ENCODE results near the gene UBA52.
A peak's percentile ranks its signal among the peaks of the same experiment; 100 is the strongest.

Gene UBA52

DNA sequence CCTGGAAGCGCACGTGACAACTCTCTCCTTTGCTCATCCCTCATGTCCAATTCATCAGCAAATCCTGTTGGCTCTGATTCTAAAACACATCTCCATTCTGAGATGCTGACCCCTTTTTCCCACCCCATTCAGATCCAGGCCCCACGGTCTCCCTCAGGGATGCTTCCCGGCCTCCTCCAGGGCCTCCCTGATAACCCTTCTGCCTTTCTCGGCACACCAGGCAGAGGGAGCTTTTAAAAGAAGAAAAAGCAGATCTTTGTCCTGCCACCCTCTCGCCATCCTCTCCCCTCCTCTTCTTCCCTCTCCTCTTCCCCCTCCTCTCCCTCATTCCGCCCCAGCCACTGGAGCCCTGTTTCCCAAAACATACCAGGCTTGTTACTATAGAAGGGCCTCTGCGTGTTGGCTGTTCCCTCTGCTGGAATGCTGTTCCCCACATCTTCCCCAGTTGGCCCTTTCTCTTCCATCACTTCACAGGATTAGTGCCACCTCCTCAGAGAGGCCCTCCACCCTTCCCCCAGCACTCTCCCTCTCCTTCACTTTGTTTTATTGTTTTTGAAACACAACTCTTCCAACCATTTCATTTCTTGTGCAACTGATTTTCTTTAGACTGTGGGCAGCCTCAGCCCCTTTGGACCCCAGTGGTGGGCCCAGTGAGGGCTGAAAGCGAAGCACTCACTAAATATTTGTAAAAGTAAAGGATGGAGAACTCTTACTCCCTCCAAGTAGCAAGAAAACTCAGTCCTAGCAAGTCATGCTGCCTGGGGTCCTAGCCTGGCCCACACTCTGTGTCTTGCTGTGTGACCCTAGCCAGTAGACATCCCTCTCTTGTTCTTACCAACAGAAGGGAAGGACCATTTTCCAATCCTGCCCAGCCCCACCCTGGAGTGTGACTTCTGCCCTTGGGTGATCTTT is 37.4 kb downstream of the UBA52 start:
- DNase-seq = no peak

DNA sequence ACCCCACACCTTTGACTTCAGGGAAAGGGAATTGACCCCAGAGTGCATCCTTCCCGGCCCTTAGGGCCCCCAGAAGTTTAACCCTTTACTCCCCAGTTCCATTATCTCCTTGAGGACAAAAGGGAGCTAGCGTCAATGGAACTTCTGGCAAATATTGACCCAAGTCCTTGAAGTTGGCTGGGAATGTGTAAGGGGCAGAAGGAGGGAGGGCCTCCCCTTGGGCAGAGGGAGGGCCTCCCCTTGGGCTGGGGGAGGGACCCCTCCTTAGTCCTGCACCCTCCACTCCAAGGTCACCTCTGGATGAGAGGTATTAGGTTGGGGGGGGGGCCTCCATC is 38.0 kb downstream of the UBA52 start:
- no peak for DNase-seq

DNA sequence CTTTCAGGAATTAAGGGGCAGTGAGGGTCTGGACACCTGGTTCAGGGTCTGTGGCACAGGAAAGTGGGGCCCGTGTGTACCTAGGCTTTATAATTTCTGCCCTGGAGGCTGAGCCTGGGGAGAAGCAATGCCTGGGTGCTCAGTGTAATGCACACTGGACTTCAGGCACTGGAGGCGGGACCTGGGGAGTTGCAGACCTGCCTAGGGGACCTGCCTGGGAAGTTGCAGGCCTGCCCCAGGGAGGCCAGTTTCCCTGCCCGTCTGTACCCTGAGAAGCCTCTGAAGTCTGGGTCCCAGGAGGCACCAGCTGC is 38.5 kb downstream of the UBA52 start:
- no peak for DNase-seq

DNA sequence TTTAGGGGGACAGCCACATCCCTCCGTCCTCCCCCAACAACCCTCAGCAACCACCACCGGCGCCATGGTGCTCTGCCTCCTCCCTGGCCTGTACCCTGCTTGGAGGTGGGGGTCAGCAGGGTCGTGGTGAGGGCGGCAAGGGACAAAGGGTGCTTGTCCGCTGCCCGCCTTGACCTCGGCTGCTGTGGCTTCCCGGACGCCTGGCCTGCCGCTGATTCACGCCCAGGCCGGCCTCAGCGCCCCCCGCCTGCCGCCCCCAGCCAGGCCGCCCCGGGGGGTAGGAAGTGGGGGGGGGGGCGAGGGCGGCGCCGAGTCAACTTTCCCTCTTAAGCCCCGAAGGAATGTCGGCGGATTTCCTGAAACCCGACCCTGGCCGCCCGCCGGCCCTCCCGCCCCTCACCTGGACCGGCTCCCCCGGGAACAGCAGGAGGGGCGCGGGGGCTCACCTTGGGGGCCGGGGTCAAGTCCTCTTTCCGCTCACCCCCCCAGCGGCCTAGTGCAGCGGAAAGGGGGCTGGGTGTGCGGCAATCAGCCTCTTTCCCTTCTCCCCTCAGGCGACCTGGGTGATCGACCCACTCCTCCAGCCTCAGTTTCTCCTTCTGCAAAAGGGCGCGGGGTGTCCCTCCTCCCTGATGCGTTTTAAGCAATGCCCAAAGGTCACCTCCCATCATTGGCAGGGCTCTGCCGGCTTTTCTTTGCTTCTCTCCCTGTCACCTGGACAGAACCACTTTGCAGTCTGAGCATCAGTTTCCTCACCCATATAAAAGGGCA is 39.1 kb downstream of the UBA52 start:
- DNase-seq = no peak

DNA sequence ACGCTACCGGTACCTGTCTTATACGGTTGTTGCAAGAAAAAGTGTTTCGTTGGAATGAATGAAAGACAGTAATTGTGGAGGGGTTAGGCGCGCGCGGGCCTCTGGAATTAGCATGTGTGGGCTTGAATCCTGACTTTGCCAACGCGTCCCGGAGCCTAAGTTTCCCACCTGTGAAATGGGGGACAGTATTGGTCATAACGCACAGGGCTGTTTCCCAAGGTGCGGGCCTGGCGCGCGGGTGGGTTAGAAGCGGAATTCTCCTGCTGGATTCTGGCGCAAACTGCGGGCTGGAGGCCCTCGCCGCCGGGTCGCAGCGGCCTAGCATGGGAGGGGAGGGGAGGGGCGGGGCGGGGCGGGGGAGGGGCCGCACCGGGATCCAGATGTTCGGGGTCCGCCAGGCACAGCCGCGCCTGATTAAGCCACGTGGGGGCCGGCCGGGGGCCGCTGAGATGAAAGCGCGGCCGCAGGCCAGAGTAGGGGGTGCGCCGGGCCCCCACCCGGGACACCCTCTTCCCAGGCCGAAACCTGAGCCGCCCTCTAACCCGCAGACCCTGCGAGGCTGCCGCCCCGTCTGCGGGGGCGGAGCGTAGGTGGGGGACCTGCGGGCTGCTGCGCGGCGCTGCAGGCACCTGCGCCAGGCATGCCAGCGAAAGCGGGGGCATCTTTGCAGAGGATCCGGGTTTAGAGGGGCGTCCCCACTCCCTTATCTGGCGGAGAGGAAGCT is 39.8 kb downstream of the UBA52 start:
- DNase-seq = peak; percentile 44 to 52

DNA sequence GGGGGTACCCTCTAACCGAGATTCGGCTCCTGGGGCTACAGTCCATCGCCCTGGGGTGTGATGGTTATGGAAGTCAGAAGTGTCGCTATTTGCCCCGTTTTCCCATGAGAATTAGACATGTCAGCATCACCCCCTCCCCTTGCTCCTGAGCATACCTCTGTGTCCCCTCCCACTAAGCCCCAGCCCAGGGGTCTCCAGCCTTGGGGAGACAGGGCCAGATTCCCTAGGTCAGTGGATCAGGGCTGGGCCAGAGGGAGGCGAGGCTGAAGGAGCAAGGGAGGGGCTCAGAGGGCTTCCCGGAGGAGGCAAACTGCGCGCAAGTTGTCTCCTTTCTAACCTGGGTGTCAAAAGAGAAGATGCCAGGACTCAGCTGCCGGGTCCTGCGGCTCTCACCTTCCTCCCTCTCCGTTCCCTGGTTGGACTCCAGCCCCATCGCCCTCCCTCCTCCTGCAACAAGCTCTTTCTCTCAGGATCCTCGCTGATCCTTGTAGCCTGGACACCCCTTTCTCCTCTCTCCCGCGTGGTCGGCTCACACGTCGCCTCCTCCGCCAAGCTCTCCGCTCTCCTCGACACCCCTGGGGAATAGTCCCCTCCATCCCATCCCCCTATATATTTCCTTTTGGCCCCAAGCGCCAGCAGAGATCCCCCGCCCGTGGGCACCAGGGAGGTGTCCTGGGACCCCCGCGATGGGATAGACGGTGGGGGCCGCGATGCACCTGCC is 40.6 kb downstream of the UBA52 start:
- DNase-seq = no peak

DNA sequence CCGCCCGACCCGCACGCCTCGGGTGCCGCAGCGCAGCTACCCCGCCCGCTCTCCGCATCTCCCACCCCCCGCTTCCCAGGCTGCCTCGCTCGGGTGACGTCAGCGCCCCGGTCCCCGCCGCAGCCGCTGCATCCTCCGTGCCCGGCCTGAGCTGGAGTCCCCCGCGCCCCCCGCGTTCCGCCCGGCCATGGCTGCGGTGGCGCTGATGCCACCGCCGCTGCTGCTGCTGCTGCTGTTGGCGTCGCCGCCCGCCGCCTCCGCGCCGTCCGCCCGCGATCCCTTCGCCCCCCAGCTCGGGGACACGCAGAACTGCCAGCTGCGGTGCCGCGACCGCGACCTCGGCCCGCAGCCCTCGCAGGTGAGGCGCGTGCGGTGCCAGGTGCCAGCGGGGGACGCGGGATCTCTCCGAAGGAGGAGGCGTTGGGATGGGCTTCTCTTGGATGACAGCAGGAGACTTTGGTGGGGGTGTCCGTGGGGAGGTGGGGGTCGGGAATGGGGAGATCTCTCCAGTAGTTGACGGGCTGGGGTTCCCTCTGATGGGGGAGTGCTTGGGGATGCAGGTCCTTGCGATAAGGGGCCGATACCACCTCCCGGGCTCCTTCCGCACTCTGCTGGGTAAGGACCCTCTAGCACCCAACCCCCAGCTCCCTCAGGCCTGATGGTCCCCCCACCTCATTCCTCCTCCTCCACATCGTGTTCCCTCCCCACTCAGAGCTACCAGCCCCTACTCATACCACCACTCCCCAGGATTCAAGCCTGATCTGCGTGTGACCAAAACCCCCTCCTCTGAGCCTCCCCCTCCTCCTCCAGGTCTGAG is 41.3 kb downstream of the UBA52 start, which contains the start of gene TMEM59L:
Gene TMEM59L (plus strand): TSS at position 99 of the 817 bp plus-strand sequence. CDS start 89 bp downstream, at position 188.
- peak; percentile 31 to 48 for DNase-seq

DNA sequence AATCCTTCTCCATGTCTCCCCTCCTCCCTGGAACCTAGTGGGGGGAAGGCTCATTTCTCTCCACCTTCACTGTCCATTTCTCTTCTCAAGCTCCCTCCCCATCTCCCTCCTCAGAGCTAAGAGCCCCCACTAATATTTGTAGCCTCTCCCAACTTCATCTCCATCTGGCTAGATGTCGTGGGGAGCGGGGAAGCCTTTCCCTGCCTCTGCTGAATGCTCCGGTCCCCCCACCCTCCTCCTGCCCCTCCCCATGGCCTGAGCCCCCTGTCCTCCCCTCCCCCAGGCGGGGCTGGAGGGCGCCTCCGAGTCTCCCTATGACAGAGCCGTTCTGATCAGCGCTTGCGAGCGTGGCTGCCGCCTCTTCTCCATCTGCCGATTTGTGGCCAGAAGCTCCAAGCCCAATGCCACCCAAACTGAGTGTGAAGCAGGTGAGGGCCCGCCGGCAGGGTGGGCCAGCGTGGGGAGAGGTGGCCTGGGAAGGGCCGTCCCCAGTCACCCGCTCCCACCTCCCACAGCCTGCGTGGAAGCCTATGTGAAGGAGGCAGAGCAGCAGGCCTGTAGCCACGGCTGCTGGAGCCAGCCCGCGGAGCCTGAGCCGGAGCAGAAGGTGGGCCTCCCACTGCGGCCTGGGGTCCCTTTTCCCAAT is 42.1 kb downstream of the UBA52 start:
- no peak for DNase-seq

DNA sequence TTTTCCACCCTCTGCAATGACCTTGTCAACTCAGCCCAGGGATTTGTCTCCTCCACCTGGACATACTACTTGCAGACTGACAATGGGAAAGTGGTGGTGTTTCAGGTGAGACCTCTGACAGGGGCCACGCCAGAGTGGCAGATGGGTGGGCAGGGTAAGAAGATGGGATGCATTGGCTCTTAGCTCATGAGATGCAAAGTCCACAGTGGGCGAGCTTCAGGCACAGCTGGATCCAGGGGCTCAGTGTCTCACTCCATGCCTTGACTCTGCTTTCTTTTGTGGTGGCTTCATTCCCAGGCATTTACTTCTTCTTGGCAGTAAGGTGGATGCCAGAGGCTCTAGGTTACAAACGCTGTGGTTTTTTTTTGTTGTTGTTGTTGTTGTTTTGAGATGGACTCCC is 44.4 kb downstream of the UBA52 start:
- no peak for DNase-seq

DNA sequence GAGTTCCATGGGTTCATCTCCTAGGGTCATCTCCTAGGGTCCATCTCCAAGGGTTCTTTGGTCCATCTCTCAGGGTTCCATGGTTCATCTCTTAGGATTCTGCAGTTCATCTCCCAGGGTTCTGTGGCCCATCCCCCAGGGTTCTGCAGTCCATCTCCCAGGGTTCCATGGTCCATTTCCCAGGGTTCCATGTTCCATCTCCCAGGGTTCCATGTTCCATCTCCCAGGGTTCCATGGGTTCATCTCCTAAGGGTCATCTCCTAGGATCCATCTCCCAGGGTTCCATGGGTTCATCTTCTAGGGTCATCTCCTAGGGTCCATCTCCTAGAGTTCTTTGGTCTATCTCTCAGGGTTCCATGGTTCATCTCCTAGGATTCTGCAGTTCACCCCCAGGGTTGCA is 45.9 kb downstream of the UBA52 start:
- no peak for DNase-seq

DNA sequence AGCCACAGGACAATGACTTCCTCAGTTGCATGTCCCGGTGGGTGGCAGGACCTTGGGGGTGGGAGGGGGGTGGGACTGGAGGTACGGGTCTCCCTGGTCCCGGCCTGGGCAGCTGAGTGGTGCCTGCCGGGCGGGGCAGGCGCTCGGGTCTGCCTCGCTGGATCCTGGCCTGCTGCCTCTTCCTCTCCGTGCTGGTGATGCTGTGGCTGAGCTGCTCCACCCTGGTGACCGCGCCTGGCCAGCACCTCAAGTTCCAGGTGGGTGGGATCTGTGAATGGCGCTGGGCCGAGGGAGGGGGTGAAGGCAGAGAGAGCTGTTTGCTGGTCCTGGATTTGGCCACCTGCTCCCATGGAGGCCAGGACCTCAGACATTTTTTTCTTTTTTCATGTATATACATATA is 46.6 kb downstream of the UBA52 start:
- no peak for DNase-seq

DNA sequence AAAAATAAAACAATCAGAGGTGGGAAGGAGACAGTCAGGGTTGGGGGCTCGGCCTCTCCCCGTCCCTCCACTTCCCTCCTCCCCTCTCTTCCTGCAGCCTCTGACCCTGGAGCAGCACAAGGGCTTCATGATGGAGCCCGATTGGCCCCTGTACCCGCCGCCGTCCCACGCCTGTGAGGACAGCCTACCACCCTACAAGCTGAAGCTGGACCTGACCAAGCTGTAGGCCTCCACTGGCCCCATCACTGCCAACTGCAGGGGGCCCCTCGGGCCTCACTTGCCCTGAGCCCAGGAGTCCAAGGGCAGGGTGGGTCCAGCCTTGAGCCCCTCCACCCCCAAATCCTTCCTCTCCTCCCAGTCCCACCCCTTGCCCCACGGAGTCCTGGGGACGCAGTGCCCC is 48.7 kb downstream of the UBA52 start:
- no peak for DNase-seq

DNA sequence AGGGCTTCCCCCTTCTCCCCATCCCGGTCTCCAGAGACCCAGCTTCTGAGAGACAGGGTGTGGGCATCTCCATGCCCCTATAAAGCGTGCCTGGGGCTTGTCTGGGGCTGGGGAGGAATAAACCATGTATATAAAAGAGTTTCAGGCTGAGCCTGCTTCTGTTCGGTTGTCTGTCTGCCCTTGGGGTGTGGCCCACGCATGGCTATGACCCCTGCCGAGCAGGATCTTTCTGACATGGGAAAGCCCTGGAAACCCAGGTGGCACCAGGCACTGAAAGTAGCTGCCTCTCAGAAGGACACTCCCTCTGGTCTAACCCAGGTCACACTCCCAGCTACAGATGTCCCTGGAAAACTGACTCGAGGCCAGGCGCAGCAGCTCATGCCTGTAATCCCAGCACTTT is 49.2 kb downstream of the UBA52 start:
- no peak for DNase-seq

DNA sequence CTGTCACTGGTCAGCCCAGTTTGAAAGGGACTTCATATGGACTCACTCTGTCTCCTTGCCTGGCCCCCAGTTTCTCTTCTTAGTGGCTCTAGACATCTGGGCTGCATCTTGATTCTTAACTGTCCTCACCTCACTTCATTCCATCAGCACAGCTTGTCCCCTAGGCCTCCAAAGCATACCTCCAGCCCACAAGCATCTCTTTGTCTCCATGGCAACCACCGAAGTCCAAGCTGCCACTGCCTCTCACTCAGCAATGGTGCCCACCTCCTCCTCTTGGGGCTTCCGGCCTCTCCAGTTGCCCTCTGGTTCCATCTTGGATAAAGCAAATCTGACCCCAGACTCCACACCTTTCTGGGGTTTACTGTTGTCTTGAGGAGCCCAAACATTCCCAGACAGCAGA is 55.2 kb downstream of the UBA52 start:
- no peak for DNase-seq
